HG03095 (cell line): ENCODE results near the gene KCNT2.
"Not testable (repeated sequence)": the region's sequence is repeated elsewhere in the genome, so short reads cannot be mapped to it uniquely, and the experiment has no call there.

ENCODE experiments used
- ATAC-seq: cut with Tn5 transposase; IDR thresholded peaks from one replicate; pipeline ENCODE4 v1.9.1; 2021; ENCODE audit warnings: moderate library complexity; ENCODE audit not compliant: unreplicated experiment

KCNT2 gene

DNA sequence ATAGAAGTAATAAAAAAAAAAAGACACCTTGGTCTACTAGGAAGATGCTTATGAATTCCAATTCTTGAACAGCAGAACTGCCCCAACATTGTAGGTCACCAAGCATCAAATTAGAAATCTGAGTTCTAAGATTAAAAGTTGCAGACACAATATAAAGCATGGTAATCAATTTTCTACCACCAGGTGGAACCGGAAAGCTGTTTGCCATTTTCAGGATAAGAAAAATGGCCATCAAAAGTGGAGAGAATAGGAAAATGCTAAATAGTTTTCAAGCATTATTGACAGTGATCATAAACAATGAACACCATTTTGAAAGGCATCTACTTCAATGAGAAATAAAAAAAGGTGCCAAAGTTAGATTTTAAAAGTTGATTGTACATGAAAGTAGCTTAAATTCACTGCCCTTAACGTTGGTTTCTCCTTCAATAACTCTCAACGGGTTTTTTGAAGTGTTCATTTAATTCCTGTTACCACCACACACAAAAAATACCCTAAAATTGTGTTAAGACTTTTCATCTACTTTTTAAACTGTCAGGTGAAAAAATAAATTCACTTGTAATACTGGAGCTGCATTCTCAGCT lies 252.9 kb downstream of the KCNT2 start:
- ATAC-seq, result no peak

DNA sequence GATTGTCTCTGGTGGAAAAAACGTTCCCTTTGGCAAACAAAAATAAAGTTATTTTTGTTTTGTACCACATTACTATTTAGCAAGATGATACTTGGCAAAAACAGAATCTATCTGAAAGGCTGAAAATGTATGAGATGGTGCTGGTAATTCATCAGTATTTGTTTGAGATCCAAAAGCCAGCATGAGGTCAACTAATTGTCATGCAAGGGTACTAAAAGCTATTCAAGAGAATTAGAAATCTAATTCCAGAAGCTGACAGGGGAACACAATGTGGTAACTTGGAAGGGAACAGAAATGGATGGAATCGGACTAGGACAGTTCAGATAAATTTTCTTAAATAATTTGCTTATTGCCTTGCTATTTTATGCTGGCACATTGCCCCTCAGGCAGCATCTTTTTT lies 263.8 kb downstream of the KCNT2 start:
- no peak for ATAC-seq

GRCh38 chr1:196324345-196324744 lies 283.9 kb downstream of the KCNT2 start:
- no peak for ATAC-seq

DNA sequence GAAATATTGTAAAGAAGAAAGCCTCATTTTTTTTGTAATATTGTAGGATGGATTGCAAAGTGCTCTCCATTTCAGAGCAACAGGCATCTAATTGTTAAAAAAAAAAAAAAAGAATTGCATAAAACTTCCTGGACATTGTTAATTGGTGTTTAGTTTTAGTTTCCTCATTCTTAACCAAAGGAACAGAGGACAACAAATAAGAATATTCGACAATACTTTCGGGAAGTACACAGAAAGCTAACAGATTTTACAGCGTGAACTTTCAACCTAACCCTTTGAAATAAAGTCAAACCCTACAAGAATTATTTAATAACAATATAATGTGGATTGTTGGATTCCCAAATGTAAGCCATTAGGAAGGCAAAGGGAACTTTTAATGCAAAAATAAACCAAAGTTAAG lies 284.4 kb downstream of the KCNT2 start:
- no peak for ATAC-seq

DNA sequence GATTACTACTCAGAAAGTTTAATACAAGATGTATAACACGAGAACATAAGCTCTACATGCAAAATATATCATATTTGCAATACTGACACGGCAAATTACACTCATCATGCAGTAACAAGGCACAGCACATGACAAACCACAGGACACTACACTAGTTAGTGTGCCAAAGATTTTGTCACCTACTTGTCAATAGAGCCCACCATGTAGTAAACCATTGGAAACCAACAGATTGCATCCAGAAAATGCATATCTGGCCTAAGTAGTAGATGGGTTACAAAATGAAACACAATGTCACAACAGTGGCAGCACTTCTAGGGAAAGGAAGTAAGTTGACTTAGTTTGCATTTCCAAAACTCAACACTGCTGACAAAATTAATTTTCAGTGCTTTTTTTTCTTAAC lies 288.9 kb downstream of the KCNT2 start:
- ATAC-seq, result no peak

DNA sequence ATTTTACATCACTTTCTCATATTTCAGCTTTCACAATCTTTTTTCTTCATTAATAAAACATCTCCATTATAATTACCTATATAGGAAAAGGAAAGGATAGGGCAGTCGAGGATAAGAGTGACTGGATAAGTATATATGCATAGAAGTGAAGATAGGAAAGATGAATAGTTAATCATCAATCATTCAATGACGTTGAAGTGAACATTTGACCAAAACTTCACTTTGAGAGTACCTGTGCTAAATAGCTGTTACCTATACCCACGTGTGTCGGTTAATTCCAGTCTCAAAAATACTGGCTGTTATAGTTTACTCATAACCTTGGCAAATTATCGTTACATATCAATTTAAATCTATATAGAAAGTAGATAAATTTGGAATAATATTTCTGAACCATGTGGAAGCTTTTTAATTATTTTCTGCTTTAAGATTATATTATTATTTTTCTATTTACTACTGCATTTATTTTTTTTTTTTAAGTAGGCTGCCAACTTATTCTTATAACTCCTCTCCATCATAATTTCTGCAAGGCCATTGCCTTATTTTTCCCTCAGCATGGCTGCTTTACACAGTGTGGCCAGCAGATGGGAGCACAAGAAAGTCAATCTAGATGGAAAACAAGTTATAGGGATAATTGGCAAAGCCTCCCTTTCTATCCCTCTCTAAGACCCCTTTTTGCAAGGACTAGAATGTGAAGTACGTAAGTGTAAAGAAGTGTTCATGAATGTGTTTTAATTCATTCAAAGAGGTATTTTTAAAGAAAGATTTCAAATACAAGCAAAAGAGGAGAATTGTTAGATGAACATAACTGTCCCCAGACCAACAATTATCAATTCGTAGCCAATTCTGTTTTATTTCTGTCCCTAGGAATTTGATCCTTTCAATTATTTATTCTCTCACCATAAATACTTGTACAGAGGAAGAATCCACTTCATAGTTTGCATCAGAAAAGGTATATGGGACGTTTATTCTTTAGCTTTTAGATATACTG lies 290.4 kb downstream of the KCNT2 start:
- no peak for ATAC-seq

GRCh38 chr1:196312739-196313138 lies 295.5 kb downstream of the KCNT2 start:
- ATAC-seq, result no peak

- no peak for ATAC-seq
These were observed 298.9 kb downstream of the KCNT2 start for GRCh38 chr1:196309386-196309785.

GRCh38 chr1:196308176-196308575 lies 300.1 kb downstream of the KCNT2 start:
- no peak for ATAC-seq

GRCh38 chr1:196306421-196306820 lies 301.8 kb downstream of the KCNT2 start:
- no peak for ATAC-seq

- ATAC-seq, result no peak
These were observed 303.0 kb downstream of the KCNT2 start for GRCh38 chr1:196305216-196305615.

DNA sequence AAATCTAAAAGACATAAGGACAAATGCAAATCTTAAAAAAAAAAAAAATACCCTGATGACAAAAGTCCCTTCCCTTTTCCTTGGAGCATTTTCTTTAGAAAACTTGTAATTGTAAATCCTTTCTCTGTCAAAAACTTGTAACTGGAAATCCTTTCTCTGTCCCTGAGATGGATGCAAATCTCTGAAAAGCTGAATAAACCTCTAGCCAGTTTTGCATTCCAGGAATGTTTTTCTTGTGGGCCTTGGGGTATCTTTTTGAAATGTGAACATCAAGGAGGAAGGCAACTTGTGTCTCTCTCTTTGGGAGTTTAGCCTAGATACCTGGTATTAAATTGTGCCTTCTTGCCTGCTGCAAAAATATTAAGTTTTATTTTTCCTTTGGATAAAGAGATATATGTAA lies 305.3 kb downstream of the KCNT2 start:
- no peak for ATAC-seq

DNA sequence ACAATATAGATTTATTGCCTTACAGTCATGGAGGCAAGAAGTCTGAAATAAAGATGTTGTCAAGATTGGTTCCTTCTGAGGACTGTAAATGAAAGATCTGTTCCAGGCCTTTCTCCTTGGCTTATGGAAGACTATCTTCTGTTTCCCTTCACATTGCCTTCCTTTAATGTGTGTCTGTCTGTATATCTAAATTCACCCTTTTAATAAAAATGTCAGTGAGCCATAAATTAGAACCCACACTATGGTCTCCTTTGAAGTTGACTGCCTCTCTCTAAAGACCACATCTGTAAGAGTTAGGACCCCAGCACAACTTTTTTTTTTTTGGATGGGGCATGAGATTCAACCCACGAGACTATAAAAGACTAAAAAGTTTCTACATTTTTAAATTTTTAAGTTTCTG lies 305.8 kb downstream of the KCNT2 start:
- ATAC-seq, result no peak

GRCh38 chr1:196295766-196296165 lies 312.5 kb downstream of the KCNT2 start:
- no peak for ATAC-seq

DNA sequence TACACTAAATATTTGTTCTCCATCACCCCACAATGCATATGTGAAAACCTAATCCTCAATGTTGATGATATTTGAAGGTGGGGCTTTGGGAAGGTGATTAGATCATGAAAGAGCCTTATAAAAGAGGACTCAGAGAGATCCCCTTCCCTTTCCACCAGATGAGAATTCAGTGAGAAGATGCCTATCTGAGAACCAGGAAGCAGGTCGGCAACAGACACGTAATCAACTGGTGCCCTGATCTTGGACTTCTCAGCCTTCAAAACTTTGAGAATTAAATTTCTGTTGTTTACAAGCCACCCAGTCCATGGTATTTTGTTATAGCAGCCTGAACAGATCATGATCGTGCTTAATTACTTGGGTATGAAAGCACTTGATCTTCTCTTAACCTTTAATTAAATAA lies 329.4 kb downstream of the KCNT2 start:
- ATAC-seq, result no peak

GRCh38 chr1:196277860-196278259 lies 330.4 kb downstream of the KCNT2 start:
- no peak for ATAC-seq

DNA sequence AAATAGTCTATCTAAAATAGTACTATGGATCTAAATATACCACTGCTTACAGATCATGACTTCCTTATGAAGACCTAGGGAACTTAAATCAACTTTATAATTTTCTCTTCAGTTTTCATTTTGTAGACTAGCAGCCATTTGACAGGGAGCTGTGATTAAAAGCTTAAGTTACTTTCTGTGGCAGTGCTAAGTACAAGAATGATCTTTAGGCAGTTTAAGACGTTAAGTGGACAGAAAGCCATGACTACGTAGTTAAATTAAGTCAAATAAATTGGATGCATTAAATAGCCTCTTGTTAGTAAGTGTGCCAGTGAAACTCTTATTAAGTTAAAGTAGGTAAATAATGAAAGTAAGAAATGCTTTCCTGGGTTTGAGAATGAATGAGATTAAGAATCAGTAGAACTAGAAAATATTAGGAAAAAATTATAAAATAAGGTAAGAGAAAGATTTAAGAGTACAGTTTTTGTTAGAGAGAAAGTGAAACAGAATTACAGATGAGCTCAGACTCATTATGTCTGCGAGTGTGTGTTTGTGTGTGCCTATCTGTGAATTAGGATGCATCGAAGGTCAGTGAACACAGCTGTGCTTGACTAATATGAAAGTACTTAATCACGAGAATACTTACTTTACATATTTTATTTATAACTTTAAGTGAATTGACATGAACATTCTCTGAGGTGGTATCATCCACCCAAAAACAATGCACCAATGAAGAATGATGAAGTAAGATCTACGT lies 336.9 kb downstream of the KCNT2 start:
- no peak for ATAC-seq

DNA sequence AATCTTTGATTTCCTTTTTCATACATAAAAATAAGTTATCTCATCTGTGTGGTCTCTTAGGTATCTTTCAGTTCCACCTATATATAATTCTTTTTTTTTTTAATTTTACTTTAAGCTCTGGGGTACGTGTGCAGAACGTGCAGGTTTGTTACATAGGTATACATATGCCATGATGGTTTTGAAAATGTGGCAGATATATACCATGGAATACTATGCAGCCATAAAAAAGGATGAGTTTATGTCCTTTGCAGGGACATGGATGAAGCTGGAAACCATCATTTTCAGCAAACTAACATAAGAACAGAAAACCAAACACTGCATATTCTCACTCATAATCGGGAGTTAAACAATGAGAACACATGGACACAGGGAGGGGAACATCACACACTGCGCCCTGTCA lies 345.2 kb downstream of the KCNT2 start:
- ATAC-seq, result not testable (repeated sequence)

GRCh38 chr1:196260270-196260669 lies 348.0 kb downstream of the KCNT2 start:
- ATAC-seq, result no peak

GRCh38 chr1:196259316-196259715 lies 348.9 kb downstream of the KCNT2 start:
- ATAC-seq, result no peak

GRCh38 chr1:196255762-196256161 lies 352.5 kb downstream of the KCNT2 start:
- no peak for ATAC-seq

DNA sequence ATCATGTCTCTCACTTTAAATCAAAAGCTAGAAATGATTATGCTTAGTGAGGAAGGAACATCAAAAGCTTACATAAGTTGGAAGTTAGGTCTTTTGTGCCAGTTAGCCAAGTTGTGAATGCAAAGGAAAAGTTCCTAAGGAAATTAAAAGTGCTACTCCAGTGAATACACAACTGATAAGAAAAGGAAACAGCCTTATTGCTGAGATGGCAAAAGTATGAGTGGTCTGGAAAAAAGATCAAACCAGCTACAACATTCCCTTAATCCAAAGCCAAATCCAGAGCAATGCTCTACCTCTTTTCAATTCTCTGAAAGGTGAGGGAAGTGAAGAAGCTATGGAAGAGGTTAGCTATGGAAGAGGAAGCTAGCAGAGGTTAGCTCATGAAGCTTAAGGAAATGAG lies 378.7 kb downstream of the KCNT2 start:
- no peak for ATAC-seq
